NCI-H2107 treated with DMSO at 0.1 percent for 48 hours (cell line): ENCODE results near the gene ABCF1.

Experiments used
- DNase-seq: peaks from one replicate; lab custom pipeline; 2025; ENCODE audit not compliant: unreplicated experiment; lab: John Stamatoyannopoulos, UW

Gene ABCF1

DNA sequence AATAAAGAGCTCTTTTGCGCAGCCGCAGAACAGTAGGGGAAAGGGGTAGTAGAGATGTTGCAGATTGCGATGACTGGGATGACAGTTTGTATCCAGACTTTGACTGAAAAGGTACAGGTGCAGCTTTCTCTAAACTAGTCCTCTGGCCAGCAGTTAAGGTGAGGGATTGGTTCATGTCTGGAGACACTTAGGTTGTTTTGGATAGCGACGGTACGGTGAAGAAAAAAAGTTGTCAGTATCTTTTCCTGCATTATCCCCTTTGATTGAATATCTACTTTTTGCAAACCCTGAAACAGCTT is 13.6 kb upstream of the ABCF1 start:
- DNase-seq, result no peak

- DNase-seq, result no peak
These were observed 10.3 kb upstream of the ABCF1 start for GRCh38 chr6:30560930-30561329.

DNA sequence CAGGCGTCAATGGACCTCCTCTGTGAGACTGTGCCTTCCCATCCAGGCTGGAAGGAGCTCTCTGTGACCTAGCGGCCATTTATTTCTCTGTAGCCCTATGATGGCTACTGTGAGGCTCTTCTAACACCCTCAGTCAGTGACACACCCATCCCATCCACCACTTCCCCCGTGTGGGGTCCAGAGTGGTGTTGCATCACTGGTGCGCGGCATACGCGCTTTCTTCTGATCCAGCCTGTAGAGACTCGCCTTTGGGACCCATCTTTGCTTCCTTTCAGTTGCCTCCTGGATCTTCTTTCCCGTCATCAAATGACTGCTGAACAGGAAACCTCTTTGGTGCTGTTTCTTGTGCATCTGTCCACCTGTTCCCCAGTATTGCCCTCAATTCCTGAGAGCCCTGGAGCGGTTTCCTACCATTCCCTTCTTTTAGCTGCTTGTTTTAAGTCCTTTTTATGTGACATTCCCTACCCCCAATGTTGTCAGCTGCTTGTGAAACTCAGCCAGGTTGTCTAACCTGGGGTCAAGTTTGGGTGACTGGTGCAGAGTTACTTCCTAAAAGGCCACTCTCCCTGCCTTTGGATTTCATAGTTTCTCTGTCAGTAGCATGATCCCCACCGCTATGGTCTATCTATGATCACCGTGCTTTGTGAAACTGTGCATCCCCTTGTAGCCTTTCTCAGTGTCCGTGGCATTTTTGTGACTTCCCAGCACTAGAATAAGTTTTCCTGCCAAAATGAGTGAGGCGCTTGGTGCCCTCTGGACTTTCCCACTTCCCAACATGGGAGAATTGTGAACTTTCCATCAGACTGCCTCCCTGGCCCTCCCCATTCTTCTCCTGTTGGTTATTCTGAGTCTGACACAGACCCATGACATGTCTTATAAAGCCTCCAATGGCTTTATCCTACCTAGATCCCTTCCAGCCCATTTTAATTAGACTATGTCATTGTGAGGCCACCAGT is 8.5 kb upstream of the ABCF1 start:
- no peak for DNase-seq

- DNase-seq, result no peak
These were observed 7.1 kb upstream of the ABCF1 start for GRCh38 chr6:30564114-30564513.

DNA sequence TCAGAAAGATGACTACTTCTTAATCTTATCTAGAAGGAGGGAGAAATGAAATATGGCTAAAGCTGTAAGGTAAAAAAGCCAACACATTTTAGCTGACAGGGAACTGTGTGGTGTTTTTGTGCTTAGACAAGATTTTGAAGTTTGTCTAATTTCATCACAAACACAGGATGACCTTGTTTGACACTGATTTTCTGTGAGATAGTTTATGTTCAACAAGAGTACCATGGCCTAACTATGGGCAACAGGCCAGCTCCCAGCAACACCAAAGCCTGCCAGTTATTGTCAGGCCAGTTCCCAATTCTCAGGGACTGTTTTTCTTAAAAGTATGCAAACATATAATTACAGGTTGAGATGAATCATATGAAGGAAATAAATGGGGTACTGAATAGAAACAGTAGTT is 5.5 kb upstream of the ABCF1 start:
- DNase-seq, result no peak

GRCh38 chr6:30568245-30568644 is 3.0 kb upstream of the ABCF1 start:
- no peak for DNase-seq

DNA sequence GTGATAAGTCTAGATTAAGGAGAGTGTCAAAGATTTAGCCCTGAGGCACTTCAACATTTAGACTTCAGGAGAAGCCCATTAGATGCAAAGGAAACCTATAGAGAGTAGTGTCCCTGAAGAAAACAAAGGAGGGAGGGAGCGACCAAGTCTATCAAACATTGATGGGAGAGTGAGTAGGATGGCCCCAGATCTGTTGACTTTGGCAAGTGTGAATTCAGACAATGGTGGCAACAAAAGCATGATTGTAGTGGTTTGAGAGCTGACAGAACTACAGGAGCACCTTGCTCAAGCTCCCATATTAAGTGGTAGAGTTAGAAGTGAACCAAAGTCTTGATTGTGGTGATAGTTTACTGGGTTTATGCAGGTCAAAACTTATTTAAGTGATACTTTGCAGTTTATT is 979 bp upstream of the ABCF1 start:
- DNase-seq, result no peak

DNA sequence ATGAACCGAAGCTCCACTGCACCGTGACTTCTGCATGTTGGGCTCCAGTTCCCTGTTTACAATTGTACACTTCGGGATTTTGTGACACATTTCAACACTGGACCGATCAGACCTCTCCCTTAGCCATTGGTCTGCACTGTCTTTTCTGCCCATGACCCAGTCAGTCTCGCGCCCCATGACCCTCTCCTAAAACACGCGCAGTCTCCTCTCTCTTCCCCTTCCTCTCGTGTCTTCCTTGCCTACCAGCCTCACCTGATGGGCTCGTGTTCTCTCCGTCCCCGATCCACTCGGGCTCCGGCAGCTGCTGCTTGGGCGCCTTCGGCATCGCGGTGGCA is 535 bp upstream of the ABCF1 start:
- no peak for DNase-seq

DNA sequence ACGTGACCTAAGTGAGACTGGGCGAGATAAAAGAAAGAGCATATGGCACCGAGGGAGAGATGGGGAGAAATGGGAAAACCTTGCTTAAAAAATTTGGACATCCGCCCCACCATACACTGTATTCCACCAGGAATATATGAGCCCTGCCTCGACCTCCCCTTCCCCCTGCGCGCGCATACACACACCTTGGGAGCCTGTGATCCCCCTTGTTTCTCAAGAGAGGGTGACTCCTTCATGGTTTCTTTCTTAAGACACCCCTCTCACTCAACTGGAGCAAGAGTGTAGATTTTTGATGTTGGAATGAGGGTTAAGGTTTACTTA is 480 bp downstream of the ABCF1 start:
- DNase-seq, result no peak

- no peak for DNase-seq
These were observed 906 bp downstream of the ABCF1 start for GRCh38 chr6:30572148-30572547.

- no peak for DNase-seq
These were observed 1.9 kb downstream of the ABCF1 start for GRCh38 chr6:30573113-30573512.

GRCh38 chr6:30578051-30578450 is 6.8 kb downstream of the ABCF1 start:
- DNase-seq, result no peak

- no peak for DNase-seq
These were observed 12.7 kb downstream of the ABCF1 start for GRCh38 chr6:30583921-30584320.

DNA sequence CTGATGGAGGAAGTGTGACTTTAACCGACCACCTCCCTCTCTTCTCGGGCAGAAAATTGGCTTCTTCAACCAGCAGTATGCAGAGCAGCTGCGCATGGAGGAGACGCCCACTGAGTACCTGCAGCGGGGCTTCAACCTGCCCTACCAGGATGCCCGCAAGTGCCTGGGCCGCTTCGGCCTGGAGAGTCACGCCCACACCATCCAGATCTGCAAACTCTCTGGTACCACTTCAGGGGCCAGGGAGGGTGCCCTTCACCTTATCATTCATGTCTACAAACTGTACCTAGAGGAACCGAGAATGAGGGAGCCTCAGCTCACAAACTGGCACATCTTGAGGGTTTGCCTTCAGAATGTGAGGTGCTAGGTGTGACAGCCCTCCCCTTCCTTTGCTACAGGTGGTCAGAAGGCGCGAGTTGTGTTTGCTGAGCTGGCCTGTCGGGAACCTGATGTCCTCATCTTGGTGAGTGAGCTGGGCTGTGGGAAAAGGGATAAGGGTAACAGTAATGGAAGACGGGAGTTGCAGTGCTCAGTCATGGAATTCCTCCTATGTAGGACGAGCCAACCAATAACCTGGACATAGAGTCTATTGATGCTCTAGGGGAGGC is 18.6 kb downstream of the ABCF1 start:
- no peak for DNase-seq

- DNase-seq, result no peak
These were observed 19.3 kb downstream of the ABCF1 start for GRCh38 chr6:30590509-30590908.

- no peak for DNase-seq
These were observed 19.8 kb downstream of the ABCF1 start for GRCh38 chr6:30591008-30591407.

DNA sequence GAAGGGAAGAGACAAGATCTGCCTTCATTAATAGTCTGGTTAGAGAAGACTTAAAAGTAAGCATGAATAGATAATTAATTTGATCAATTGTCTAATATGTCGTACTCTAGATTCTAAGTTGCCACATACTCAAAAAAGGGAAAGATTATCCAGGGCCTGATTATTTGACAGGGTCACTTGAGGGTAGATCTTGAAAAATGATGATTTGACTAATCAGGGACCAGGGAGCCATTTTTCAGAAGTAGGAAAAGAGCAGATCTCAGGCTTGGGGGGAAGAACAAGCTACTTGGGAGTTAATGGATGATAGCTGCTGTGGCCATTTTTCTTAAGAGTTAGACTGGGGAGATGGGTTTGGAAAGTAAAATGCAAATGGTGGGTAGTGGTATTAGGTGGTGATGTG is 21.0 kb downstream of the ABCF1 start:
- no peak for DNase-seq

- peak; percentile 15 for DNase-seq
These were observed 26.3 kb downstream of the ABCF1 start for GRCh38 chr6:30597315-30598144.

DNA sequence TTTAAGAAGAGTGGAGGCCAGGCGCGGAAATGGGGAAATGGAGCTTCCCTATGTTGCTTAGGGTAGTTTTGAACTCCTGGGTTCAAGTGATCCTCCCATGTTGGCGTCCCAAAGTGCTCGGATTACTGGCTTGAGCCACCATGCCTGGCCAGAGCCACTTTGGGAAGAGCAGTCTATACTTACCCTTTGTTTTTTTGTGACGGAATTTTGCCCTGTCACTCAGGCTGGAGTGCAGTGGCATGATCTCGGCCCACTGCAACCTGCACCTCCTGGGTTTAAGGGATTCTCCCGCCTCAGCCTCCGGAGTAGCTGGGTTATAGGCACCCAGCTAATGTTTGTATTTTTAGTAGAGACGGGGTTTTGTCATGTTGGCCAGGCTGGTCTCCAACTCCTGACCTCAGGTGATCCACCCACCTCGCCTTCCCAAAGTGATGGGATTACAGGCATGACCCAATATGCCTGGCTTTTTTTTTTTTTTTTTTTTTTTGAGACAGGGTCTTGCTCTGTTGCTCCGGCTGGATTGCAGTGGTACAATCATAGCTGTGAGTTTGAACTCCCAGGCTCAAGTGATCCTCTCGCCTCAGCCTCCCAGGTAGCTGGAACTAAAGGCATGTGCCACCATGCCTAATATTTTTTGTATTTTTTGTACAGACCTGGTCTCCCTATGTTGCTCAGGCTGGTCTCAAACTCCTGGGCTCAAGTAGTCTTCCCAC is 27.8 kb downstream of the ABCF1 start:
- DNase-seq, result no peak

DNA sequence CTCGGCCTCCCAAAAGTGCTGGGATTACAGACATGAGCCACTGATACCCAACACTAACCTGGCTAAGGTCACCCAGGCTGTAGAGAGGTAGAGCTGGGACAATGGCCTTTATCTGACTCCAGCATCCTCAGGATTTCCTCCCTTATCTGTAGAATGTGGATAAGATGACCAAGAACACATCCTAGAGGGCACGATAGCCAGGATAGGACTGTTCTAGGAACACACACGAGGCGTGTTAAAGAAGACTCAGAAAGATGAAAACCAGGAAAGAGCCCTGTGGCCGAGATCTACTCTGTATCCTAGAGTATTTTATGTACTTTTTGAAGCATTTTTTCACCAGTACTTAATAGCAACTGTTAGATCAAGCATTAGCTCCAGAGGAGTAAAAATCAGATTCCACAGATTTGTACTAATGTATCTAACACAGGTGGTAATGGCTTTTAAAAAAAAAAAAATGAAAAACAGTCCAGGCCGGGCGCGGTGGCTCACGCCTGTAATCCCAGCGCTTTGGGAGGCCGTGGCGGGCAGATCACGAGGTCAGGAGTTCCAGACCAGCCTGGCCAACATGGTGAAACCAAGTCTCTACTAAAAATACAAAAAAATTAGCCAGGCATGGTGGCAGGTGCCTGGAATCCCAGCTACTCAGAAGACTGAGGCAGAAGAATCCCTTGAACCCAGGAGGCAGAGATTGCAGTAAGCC is 28.5 kb downstream of the ABCF1 start:
- DNase-seq, result no peak

GRCh38 chr6:30600451-30600961 is 29.3 kb downstream of the ABCF1 start:
- DNase-seq, result no peak
